Esophagus squamous epithelium (tissue), 4 donors: ENCODE measurements around the gene ZNF117.
"Not testable (repeated sequence)": the region's sequence is repeated elsewhere in the genome, so short reads cannot be mapped to it uniquely, and the experiment has no call there.

Source experiments
- CTCF ChIP-seq, 6 experiments: fragments of 450-650 bp in 4 of 6; fragments of 200-600 bp in 2 of 6; sonication (generic) in 2 of 6; IDR thresholded peaks; one replicate each; pipeline ENCODE4 v1.5.1; 2016 to 2019; ENCODE audit warnings: antibody characterized with exemption in 6 of 6, mild to moderate bottlenecking in 4 of 6, moderate library complexity in 4 of 6
- POLR2A ChIP-seq, 4 donors: fragments of 450-650 bp; IDR thresholded peaks; one replicate each; pipeline ENCODE4 v1.6.1; 2017; ENCODE audit warnings: antibody characterized with exemption in 4 of 4, mild to moderate bottlenecking in 4 of 4, moderate library complexity in 3 of 4

- not testable (repeated sequence) for TF ChIP-seq CTCF, POLR2A (IDR thresholded peaks at IDR 0.05)
Observed at GRCh38 chr7:65034120-65034782, 43.4 kb upstream of the ZNF117 start.
